Spleen (tissue), 7 donors: ENCODE measurements around the gene GSN.

ENCODE experiments used
- CTCF ChIP-seq, 11 experiments: fragments of 200-600 bp in 7 of 11; fragments of 450-650 bp in 4 of 11; sonication (generic) in 4 of 11; IDR thresholded peaks in 8 of 11; conservative IDR thresholded peaks in 3 of 11; 1 replicate in 7 of 11; 2 replicates in 4 of 11; pipeline versions ENCODE4 v1.4.0 to v1.8.0; 2016 to 2021; ENCODE audit warnings: antibody characterized with exemption in 11 of 11, inconsistent platforms in 4 of 11, mild to moderate bottlenecking in 1 of 11
- POLR2A ChIP-seq, 3 donors: fragments of 450-650 bp; IDR thresholded peaks; one replicate each; pipeline ENCODE4 v1.5.1; 2017; ENCODE audit warnings: antibody characterized with exemption in 3 of 3, mild to moderate bottlenecking in 1 of 3
- POLR2AphosphoS5 ChIP-seq, 3 donors: sonication (generic); formaldehyde crosslinking; IDR thresholded peaks; one replicate each; pipeline ENCODE4 v1.5.1; 2017; ENCODE audit warnings: antibody characterized with exemption in 3 of 3
- donor health status: DM: no; HTN: no; CAD: no; lungs with moderate emphysema.
- donor health status: DM: no; HTN: no; CAD: no.
- donor health status: DM: no; HTN: no; CAD: no.

- no peak for TF ChIP-seq CTCF (IDR thresholded peaks at IDR 0.05 in 8 of 11, conservative IDR thresholded peaks at IDR 0.05 in 3 of 11)
- TF ChIP-seq POLR2A (IDR thresholded peaks at IDR 0.05) = no peak
- peak in 2 of 3 donors; percentile 31 to 46 for TF ChIP-seq POLR2AphosphoS5 (IDR thresholded peaks at IDR 0.05)
These were observed 61.1 kb downstream of the GSN start for GRCh38 chr9:121328876-121329681.
